NCI-H2029 treated with DMSO at 0.1 percent for 48 hours (cell line): ENCODE results near the gene KMT2D.
A peak's percentile ranks its signal among the peaks of the same experiment; 100 is the strongest.
"Not testable (repeated sequence)": the region's sequence is repeated elsewhere in the genome, so short reads cannot be mapped to it uniquely, and the experiment has no call there.

Experiments
- DNase-seq: peaks from one replicate; lab custom pipeline; 2025; lab: John Stamatoyannopoulos, UW

KMT2D gene

GRCh38 chr12:49088150-49088931 lies 27.7 kb upstream of the KMT2D start:
- DNase-seq = peak; percentile 85

DNA sequence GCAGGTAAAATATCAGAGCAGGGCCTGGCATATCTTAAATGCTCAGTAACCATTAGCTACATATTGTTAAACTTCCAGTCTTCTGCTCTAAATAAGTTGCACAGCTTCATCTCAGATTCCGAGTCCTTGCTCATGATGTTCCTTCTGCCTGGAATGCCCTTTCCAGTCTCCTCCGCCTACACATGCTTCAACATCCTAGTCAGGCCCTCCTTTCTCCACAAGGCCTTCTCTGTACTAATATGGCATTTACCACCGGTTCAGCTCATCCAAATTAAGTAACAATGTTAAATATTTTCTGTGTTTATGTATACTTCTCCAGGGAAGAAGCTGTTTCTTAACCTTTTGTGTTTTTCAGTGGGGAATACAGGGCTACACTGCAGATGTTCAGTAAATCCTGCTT lies 25.5 kb upstream of the KMT2D start:
- DNase-seq = no peak

- no peak for DNase-seq
These were observed 23.8 kb upstream of the KMT2D start for GRCh38 chr12:49084438-49084837.

DNA sequence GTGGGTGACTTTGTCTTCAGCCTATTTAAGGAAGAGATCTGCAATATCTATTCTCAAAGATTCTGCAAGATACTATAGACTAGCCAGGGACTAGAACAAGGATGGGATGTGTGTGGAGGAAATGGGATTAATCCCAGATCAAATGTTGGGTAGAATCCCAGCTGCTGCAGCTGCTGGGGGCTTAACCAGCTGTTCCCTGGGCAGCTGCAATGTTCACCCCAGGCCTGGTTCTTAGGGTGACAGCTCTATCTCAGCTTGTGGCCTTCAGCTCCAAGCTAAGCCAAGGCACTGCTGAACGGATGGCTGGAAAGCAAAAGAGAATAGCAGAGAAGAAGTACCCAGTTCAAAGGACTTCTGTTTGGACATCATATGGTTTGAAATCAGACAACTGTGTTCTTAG lies 19.2 kb upstream of the KMT2D start:
- DNase-seq = no peak

DNA sequence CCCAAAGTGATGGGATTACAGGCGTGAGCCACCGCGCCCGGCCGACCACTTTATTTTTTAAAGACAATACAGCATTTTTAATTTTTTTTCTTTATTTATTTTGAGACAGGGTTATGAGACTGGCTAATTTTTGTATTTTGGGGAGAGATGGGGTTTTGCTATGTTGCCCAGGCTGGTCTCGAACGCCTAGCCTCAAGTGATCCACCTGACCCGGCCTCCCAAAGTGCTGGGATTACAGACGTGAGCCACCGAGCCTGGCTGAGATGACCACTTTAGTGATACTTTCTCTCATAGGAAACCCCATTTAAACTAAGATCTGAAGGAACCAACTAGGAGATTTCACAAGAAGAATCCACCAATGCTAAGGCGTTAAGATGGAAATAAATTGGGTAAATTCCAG lies 10.4 kb upstream of the KMT2D start:
- DNase-seq = no peak

DNA sequence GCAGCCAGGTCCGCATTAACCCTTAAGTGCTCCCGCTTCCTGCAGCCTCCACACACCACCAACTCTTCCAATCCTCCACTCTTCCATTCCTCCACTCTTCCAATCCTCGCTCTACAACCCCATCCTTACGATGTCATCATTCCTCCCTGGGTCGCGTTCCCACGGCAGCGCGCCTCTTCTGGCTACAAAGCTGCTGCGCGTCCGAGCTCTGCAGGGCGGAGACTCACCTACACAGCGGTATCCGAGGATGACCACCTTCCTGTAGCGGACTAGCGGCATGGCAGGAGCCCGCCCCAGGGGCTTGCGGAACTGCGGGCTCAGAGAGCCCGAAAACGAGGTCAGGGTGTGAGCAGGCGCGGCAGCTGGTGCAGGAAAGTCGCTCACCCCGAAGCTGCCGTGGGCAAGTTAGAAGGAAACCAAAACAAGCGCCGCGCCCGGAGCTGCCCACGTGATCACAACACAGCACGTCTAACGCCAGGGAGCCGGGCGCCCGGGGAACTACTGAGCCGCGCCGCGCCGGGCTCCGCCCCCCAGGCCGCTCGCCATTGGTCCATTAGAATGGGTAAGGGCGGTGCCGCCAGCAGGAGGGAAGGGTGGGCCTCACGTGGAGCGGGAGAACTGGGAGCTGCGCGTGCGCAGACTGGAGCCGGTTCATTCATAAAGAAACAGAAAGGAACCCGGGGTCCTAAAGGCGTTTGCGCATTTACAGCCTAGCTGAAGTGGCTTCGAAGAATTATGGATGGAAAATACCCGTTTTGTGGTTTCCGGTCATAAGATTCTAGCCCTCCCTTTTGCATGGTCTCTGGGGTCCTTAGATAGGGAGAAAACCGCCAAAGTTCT lies 9.1 kb upstream of the KMT2D start, which contains the start of gene RHEBL1:
TSS of gene RHEBL1 (minus strand) at position 473 of the 840 bp plus-strand sequence. CDS start at position 279, 194 bp downstream.
- DNase-seq = peak; percentile 89

GRCh38 chr12:49068879-49069506 lies 8.4 kb upstream of the KMT2D start:
- no peak for DNase-seq

GRCh38 chr12:49066120-49066519 lies 5.5 kb upstream of the KMT2D start:
- DNase-seq = no peak

GRCh38 chr12:49064767-49065152 lies 4.2 kb upstream of the KMT2D start:
- DNase-seq = no peak

DNA sequence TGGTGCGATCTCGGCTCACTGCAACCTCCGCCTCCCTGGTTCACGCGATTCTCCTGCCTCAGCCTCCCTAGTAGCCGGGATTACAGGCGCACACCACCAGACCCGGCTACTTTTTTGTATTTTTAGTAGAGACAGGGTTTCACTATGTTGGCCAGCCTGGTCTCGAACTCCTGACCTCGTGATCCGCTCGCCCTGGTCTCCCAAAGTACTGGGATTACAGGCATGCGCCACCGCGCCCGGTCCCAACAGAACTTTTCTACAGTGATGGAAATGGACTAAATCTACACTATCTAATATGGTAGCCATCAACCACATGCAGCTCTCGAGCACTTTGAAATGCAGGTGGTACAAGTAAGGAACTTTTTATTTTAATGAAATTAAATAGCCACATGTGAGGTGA lies 1.3 kb upstream of the KMT2D start:
- not testable (repeated sequence) for DNase-seq

GRCh38 chr12:49061157-49061650 lies 610 bp upstream of the KMT2D start:
- no peak for DNase-seq

DNA sequence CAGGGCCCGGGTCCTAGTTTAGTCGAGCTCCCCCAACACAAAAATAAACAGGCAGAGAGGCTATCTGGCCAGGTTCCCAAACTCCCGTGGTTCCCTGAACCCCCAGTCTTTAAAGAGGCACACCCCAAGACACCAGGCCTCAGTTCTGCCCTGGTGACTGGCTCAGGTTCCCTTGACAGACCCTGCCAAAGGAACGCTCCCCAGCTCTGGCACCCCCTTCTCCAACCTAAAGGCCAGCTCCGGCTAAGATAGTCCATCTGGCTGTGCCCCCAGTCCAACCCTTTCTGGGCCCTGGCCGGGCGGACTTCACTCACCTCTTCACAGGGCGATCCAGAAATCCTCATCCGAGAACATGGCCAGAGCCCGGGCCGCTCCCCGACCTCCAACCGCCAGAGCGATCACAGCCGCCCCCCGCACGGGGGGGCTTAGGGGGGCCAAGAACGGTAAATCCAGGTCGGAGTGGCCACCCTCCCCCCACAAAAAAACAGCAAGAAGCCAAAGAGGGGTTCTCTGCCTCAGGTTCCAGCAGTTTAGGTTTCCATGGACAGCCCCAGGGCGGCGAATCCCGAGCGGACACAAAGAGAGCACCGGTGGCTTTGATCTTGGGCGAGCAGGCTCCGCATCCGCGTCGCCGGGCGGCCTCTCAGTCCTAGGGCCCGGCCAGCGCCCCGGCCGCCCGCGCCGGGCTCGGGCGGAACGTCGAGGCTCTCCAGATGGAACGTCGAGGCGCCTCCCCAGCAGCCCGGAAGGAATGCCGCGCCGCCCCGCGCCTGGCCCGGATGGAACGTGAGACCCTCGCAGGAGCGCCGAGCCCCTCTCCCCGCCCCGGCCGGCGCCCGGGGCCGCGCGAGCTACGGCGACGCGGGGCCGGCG lies 1.1 kb downstream of the KMT2D start:
- DNase-seq = no peak

GRCh38 chr12:49059045-49059298 lies 1.6 kb downstream of the KMT2D start:
- DNase-seq = no peak

GRCh38 chr12:49058366-49059044 lies 2.1 kb downstream of the KMT2D start:
- DNase-seq = no peak

- DNase-seq = peak; percentile 47
These were observed 2.7 kb downstream of the KMT2D start for GRCh38 chr12:49057888-49058287.

- no peak for DNase-seq
These were observed 4.4 kb downstream of the KMT2D start for GRCh38 chr12:49055978-49056754.

- DNase-seq = no peak
These were observed 5.5 kb downstream of the KMT2D start for GRCh38 chr12:49055092-49055491.

DNA sequence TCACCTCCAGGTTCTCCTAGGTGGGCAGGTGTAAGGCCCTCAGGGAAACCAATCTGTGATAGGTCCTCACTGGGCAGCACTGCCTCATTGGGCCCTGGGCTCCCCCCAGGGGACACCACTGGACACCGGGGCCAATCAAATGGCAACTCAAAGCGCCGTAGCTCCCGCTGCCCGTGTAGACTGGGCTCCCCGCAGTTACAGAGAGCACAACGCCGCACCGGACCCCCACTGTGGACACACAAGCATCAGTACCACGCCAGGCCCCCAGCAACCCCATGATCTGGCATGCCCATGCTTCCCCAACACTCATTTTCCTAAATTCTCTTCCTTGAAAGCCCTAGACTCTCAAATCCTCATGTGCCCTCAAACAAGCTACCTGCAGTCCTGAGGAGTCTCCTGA lies 6.1 kb downstream of the KMT2D start:
- DNase-seq = no peak

GRCh38 chr12:49054096-49054495 lies 6.5 kb downstream of the KMT2D start:
- DNase-seq = no peak

DNA sequence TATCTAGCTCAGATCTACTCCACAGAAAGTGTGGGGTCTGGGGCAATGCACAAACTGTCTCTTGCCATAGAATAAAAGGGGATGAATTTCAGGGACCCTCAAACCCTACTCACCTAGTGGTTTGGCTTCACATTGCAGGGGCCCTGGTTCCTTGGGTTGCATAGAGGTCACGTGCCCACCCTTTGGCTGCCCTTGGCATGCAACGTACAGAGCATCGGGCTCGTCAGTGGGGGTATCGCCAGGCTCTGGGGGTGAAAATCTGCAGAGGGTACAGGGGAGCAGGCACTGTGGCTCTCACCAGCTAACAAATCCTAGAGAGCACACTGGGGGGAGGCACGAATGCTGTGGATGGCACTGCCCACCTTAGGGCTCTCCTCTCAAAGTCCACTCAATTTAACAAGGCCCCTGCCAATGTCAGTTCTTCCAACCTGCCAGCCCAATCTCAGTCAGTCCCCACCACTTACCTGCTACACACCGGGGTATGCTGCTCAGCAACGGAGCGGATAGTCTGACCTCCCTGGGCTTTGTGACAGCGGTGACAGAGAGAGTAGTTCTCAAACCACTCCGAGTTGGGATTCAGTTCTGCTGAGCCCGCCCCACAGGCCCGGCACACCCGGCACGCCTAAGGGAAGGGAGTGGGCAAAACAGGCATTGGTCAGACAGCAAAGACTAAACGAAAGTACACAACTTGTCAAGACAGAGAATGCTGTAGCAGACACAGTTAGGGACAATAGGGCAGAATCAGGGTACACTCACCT lies 8.0 kb downstream of the KMT2D start:
- DNase-seq = no peak
